Fibroblast of skin of right quadriceps (primary cell): ENCODE data around the gene CNTD1.
A peak's percentile ranks its signal among the peaks of the same experiment; 100 is the strongest.
"Not testable (repeated sequence)": the region's sequence is repeated elsewhere in the genome, so short reads cannot be mapped to it uniquely, and the experiment has no call there.

Experiments used
- DNase-seq: peaks from one replicate; pipeline ENCODE4 v3.0.0-alpha.2; 2013

Gene CNTD1

DNA sequence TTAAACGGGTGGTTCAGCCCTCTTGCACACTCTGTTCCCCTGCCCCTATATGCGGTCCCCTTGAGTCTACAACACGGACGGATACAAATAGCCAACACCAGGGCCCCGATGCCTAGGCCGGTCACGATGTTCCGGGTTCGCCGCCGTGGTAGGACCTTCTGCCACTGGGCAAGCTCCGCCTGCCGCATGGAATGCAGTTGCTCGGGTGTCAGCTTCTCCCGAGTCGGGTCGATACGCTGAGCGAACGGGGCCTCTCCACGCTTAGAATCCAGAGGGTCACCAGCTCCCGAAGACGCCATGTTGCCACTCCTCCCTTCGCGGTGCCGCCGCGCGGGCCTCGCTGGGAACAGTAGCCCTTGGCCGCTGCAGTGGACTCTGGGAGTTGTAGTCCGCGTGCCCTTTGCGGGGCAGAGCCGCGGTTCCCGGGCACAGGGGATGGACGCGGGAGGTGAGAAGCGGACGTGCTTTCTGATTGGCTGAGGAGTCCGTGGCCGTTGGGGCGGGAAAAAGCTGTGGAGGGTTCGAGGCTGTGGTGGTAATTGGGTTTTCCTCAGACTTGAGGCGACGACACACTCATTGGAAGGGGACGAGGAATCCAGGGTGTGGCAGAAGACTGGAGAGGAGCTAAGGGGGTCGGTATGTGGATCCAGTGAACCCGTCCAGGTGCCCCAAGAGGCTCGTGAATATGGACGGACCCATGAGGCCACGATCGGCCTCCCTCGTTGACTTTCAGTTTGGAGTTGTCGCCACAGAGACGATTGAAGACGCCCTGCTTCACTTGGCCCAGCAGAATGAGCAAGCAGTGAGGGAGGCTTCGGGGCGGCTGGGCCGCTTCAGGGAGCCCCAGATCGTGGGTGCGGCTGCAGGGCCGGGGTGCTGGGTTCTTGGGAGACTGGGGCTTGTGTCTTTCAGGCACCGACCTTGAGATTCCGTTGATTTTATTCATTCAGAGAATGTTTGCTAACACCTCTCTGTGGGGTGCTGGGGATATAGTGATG is at the start of gene CNTD1, which contains the start of gene COA3:
TSS of gene CNTD1 (plus strand) at position 479 of the 998 bp plus-strand sequence. CDS start at position 686, 207 bp downstream.
TSS of gene COA3 (minus strand) at position 322 of the 998 bp plus-strand sequence. CDS start at position 299, 23 bp downstream.
- peak; percentile 84 for DNase-seq

DNA sequence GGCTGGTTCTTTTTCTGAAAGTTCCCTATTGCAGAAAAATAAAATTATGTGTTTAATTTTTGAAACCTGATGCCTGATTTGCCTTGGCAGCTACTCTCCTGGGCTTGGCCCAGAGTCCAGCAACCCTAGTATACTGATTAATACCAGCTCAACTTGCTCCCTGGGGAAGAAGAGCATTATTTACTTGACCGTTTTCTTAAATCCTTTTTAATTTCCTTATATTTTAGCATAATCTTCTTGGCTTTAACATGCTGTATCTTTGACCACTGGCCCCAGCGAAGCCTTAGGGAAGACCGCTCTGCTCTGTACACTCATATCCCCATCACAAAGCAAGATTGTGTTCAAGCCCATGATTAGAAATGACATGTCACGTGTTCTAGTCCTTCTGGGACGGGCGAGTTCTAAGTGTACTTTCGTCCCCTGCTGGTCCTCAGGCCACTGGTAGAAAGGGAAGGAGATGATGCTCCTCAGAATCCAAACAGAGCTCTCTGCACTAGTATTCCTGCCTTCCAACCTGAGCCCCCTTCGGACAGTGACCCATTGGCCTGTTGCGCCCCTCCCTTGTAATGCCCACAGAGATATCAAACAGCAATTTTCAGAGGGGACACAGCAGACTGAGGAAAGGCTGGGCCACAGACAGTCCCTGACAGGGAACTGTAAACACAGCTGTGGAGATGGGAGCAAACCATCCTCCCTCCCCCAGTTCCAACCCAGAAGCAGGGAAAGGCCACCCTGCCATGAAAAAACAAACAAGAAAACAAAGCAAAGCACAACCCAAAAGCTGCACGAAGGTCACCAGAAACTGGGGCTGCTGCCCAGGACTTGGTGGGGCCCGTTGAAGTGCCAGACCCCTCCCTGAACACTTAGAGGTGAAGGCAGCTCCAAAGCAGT is 49.5 kb upstream of the CNTD1 start:
- no peak for DNase-seq

GRCh38 chr17:42750739-42751344 is 47.8 kb upstream of the CNTD1 start:
- no peak for DNase-seq

DNA sequence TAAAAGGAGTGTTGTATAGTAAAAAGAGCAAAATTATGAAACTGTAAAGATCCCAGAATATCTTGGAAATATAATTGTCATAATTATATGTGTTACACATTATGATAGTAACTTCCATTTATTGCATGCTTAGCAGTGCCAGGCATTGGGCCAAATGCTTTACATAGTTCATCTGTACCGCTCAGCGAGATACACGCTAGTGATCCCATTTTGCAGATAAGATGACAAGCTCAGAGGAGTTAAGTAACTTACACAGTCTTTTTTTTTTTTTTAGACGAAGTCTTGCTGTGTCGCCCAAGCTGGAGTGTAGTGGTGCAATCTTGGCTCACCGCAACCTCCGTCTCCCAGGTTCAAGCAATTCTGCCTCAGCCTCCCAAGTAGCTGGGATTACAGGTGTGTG is 47.0 kb upstream of the CNTD1 start:
- no peak for DNase-seq

GRCh38 chr17:42754782-42755181 is 43.9 kb upstream of the CNTD1 start:
- DNase-seq: no peak

GRCh38 chr17:42759982-42760651 is 38.5 kb upstream of the CNTD1 start:
- no peak for DNase-seq

DNA sequence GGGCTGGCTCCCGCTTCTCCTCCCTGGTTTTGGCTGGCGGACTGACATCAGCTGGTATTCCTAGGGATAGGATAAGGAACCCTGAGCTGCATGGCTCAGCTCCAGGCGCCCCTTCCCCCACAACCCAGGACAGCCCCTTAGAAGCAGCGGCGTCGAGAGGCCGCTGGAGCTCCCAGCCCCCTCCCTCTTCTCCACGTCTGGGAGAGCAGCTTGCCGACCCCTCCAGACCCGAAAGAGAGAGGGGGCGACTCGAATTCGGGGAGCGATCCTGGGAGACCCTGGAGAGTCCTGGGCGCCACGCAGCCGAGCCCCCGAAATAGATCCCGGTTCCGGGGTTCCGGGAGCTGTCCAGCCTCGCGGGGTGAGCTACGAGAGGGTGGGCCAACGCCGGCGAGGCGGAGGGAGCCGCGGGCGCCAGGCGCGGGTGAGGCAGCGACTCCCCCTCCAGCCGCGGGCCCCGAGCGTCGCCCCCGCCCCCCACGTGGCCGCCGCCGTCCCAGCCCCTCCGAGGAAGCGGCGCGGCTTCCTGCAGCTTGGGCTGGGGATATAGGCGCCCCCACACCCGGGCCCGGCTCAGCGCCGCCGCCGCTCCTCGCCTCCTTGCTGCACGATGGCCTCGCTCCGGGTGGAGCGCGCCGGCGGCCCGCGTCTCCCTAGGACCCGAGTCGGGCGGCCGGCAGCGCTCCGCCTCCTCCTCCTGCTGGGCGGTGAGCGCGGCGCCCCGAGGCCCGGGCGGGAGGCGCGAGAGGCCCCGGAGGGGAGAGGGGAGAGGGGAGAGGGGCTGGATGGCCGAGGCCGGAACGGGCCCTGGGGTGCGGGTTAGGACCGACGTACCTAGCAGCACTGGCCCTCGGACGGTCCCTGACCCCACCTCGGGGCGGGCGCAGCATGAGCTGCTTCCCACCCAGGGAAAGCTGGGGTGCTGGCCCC is 37.7 kb upstream of the CNTD1 start, which contains the start of gene RAMP2:
TSS of gene RAMP2 (plus strand) at position 576 of the 930 bp plus-strand sequence. CDS start at position 611, 35 bp downstream.
- no peak for DNase-seq

- DNase-seq: no peak
These were observed 37.0 kb upstream of the CNTD1 start for GRCh38 chr17:42761638-42762037.

DNA sequence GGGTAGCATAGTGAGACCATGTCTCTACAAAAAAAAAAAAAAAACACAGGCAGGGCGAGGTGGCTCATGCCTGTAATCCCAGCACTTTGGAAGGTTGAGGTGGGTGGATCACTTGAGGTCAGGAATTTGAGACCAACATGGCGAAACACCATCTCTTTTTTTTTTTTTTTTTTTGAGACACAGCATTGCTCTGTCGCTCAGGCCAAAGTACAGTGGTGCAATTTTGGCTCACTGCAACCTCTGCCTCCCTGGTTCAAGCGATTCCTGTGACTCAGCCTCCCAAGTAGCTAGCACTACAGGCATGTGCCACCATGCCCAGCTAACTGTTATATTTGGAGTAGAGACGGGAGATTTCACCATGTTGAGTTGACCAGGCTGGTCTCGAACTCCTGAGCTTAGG is 32.5 kb upstream of the CNTD1 start:
- DNase-seq: no peak

DNA sequence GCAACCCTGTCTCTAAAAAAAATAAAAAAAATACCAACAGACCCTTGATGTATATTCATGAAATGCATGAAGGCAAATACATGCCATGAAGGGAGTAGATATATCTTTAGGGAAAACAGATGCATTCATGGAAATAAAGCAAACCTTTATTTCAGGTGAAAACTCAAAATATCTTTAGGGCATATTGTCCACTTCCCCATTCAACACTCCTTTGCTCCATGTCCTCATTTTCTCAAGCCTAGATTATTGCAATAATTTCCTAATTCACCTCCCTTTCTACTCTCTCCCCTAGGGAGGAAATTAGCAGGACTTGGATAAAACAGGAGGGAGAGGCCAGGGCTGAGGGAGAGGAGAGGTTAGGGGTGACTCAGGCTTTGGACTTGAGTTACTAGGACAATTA is 31.1 kb upstream of the CNTD1 start:
- no peak for DNase-seq

DNA sequence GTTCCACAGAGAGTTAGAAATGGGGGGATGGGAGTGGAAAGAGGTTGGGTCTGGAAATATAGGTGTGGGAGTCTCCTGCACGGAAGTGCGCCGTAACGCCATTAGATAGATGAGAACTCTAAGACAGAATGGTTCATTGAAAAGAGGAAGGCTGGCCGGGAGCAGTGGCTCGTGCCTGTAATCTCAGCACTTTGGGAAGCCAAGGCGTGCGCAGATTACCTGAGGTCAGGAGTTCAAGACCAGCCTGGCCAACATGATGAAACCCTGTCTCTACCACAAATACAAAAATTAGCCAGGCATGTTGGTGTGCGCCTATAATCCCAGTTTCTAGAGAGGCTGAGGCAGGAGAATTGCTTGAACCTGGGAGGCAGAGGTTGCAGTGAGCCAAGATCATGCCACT is 30.7 kb upstream of the CNTD1 start:
- not testable (repeated sequence) for DNase-seq

GRCh38 chr17:42769964-42770363 is 28.7 kb upstream of the CNTD1 start:
- not testable (repeated sequence) for DNase-seq

DNA sequence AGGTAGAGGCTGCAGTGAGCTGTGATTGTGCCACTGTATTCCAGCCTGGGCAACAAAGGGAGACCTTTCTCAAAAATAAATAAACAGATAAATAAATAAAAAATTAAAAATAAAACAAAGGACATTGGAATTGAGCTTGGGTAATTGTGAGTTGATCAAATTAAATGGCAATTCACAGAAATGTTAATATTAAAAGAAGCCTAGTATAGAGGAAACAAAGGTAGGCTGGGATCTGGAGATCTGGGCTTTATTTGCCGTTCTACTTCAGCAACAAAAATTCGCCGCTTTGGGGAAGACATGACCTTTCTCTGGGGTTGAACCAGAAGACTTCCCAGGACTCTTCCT is 25.7 kb upstream of the CNTD1 start:
- DNase-seq: no peak

DNA sequence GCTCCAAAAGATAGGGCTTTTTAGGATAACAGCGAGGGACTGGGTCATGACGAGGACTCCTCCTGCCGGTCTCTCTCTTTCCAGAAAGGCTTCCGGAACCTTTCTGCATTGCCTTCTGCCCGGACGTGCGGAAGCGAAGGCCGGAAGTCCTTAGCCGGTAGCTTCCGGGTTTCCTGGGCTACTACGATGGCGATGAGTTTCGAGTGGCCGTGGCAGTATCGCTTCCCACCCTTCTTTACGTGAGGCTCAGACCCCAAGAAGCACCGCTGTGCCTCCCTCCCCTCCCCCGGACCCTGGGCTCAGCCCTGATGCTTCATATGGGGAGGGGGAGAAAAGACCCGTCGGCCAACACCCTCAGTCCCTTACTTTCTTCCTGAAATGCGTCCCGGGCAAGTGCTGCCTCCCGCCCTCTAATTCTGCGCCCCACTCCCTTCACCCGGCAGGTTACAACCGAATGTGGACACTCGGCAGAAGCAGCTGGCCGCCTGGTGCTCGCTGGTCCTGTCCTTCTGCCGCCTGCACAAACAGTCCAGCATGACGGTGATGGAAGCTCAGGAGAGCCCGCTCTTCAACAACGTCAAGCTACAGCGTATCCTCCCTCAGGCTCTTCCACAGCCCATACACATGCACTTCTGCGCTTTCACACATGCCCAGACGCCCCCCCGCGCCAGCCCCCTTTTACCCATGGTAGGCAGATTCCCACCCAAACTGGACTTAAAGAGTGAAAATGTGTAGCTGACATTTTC is 25.2 kb upstream of the CNTD1 start, which contains the start of gene VPS25:
TSS of gene VPS25 (plus strand) at position 160 of the 746 bp plus-strand sequence. CDS start at position 187, 27 bp downstream.
- DNase-seq: peak; percentile 86

GRCh38 chr17:42774066-42774745 is 24.5 kb upstream of the CNTD1 start:
- peak; percentile 56 for DNase-seq

DNA sequence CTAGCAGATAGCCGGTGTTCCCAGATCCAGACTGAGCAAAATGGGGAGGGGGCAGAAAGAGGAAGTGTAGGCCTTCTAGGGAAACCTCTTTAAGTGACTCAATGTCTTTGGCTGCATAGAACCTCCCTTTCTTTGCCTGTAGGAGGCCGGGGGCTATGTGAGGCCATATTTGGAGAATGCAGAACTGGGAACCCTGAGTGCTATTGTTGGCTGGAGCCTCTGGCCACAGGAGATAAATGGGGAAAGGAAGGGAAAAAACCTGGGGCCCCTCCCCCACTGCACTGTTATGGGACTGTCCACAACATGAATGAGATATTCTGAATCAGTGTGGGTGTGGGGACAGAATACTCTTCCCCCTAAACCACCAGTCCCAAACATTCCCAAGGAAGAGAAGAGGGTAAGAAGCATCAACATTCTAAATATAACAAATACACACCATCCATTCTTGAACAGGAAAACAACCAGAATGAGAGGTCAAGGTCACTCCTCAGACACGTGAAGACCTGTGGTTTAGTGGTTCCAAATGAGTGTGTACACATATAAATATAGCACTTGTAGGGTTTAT is 23.0 kb upstream of the CNTD1 start:
- DNase-seq: peak; percentile 25

GRCh38 chr17:42778570-42778969 is 20.1 kb upstream of the CNTD1 start:
- no peak for DNase-seq

- peak; percentile 31 for DNase-seq
These were observed 19.2 kb upstream of the CNTD1 start for GRCh38 chr17:42779304-42779935.
